Neural cell (in vitro differentiated cells): Measurements from ENCODE around the gene TRMT11. TPM values are rescaled to one million over a fixed set of nuclear protein-coding genes. Genes with fewer than 3 reads are reported as not detected.

Experiments used
- H2AFZ ChIP-seq: fragments of 200-600, 300-800 bp; sonication (generic), shearing (Covaris generic); 2 replicates; pipeline ENCODE4 v1.6.0; 2014; ENCODE audit warnings: low read depth, mild to moderate bottlenecking, antibody characterized with exemption, low read length, moderate library complexity
- H3F3A ChIP-seq: fragments of 200-600 bp; shearing (Covaris generic); 2 replicates; pipeline ENCODE4 v1.6.1; 2016; ENCODE audit warnings: mild to moderate bottlenecking, moderate library complexity, mixed read lengths, antibody characterized with exemption, low read length; ENCODE audit not compliant: insufficient read depth, poor library complexity, severe bottlenecking
- H3K27ac ChIP-seq: fragments of 200-600, 300-800 bp; sonication (generic), shearing (Covaris generic); 2 replicates; pipeline ENCODE4 v1.5.1; 2014; ENCODE audit warnings: mild to moderate bottlenecking, low read length, moderate library complexity
- H3K27me3 ChIP-seq: fragments of 300-800, 200-600 bp; sonication (generic), shearing (Covaris generic); 2 replicates; pipeline ENCODE4 v1.6.0; 2014; ENCODE audit warnings: mild to moderate bottlenecking, low read depth, low read length, moderate library complexity; ENCODE audit not compliant: insufficient read depth
- H3K36me3 ChIP-seq: fragments of 300-800, 200-600 bp; sonication (generic), shearing (Covaris generic); 2 replicates; pipeline ENCODE4 v1.5.1; 2014; ENCODE audit warnings: mild to moderate bottlenecking, antibody characterized with exemption, low read length, moderate library complexity; ENCODE audit not compliant: insufficient read depth
- H3K4me2 ChIP-seq: fragments of 300-800, 200-600 bp; sonication (generic), shearing (Covaris generic); 2 replicates; pipeline ENCODE4 v1.6.0; 2014; ENCODE audit warnings: mild to moderate bottlenecking, low read length
- H3K4me3 ChIP-seq: fragments of 300-800, 200-600 bp; sonication (generic), shearing (Covaris generic); 2 replicates; pipeline ENCODE4 v1.5.1; 2014; ENCODE audit warnings: mild to moderate bottlenecking, low read length, moderate library complexity
- H3K79me2 ChIP-seq: fragments of 200-600 bp; shearing (Covaris generic); replicated peaks from 2 replicates; pipeline ENCODE4 v1.6.0; 2014; ENCODE audit warnings: mild to moderate bottlenecking, low read length, moderate library complexity; ENCODE audit not compliant: insufficient read depth
- H3K9ac ChIP-seq: fragments of 300-800, 200-600 bp; sonication (generic), shearing (Covaris generic); 2 replicates; pipeline ENCODE4 v1.6.1; 2016; ENCODE audit warnings: mild to moderate bottlenecking, low read length, mixed read lengths
- H3K9me2 ChIP-seq: fragments of 200-600 bp; shearing (Covaris generic); 2 replicates; pipeline ENCODE4 v1.6.1; 2016; ENCODE audit warnings: mild to moderate bottlenecking, low read length, mixed read lengths; ENCODE audit not compliant: insufficient read depth
- H3K9me3 ChIP-seq: fragments of 200-600, 300-800 bp; sonication (generic), shearing (Covaris generic); 2 replicates; pipeline ENCODE4 v1.6.1; 2016; ENCODE audit warnings: mild to moderate bottlenecking, mixed run types, low read length, moderate library complexity, mixed read lengths
- H4K20me1 ChIP-seq: fragments of 200-600 bp; shearing (Covaris generic); 2 replicates; pipeline ENCODE4 v1.6.1; 2016; ENCODE audit warnings: mild to moderate bottlenecking, mixed run types; ENCODE audit not compliant: insufficient read depth
- EP300 ChIP-seq: fragments of 450-650 bp; conservative IDR thresholded peaks from 2 replicates; pipeline ENCODE4 v1.6.1; 2014; ENCODE audit warnings: antibody characterized with exemption, mild to moderate bottlenecking, moderate library complexity; ENCODE audit not compliant: poor library complexity, severe bottlenecking
- EZH2 ChIP-seq: fragments of 200-600, 300-800 bp; shearing (Covaris generic), sonication (generic); IDR thresholded peaks from 2 replicates; pipeline ENCODE4 v1.6.1; 2014; ENCODE audit warnings: antibody characterized with exemption, low read length, borderline replicate concordance, mild to moderate bottlenecking; ENCODE audit not compliant: insufficient read depth, poor library complexity, severe bottlenecking
- MXI1 ChIP-seq: fragments of 450-650 bp; conservative IDR thresholded peaks from 2 replicates; pipeline ENCODE4 v1.6.1; 2014; ENCODE audit warnings: antibody characterized with exemption, mild to moderate bottlenecking; ENCODE audit not compliant: poor library complexity, severe bottlenecking
- POLR2AphosphoS5 ChIP-seq: IDR thresholded peaks from 2 replicates; pipeline ENCODE4 v1.6.1; 2012
- RAD21 ChIP-seq: fragments of 450-650 bp; conservative IDR thresholded peaks from 2 replicates; pipeline ENCODE4 v1.6.1; 2014; ENCODE audit warnings: antibody characterized with exemption, mild to moderate bottlenecking, moderate library complexity
- REST ChIP-seq: IDR thresholded peaks from 2 replicates; pipeline ENCODE4 v1.6.1; 2012; ENCODE audit warnings: borderline replicate concordance
- TAF1 ChIP-seq: IDR thresholded peaks from 2 replicates; pipeline ENCODE4 v1.6.1; 2012; ENCODE audit warnings: low read depth
- polyA plus RNA-seq: library from polyadenylated mRNA; depleted of rRNA; stranded (reverse); fragments of >200 nt; gene quantifications from 2 replicates; pipeline ENCODE4 v1.2.3, GENCODE V29; 2014
- TF ChIP-seq, protein P1 (sequence below): fragments of 450-650 bp; IDR thresholded peaks from 2 replicates; pipeline ENCODE4 v1.5.1; 2014; ENCODE audit warnings: antibody characterized with exemption, mild to moderate bottlenecking, moderate library complexity; ENCODE audit not compliant: poor library complexity, severe bottlenecking

The TRMT11 gene
- polyA plus RNA-seq, 1 donor from 2014 or later, result 37.6 TPM

DNA sequence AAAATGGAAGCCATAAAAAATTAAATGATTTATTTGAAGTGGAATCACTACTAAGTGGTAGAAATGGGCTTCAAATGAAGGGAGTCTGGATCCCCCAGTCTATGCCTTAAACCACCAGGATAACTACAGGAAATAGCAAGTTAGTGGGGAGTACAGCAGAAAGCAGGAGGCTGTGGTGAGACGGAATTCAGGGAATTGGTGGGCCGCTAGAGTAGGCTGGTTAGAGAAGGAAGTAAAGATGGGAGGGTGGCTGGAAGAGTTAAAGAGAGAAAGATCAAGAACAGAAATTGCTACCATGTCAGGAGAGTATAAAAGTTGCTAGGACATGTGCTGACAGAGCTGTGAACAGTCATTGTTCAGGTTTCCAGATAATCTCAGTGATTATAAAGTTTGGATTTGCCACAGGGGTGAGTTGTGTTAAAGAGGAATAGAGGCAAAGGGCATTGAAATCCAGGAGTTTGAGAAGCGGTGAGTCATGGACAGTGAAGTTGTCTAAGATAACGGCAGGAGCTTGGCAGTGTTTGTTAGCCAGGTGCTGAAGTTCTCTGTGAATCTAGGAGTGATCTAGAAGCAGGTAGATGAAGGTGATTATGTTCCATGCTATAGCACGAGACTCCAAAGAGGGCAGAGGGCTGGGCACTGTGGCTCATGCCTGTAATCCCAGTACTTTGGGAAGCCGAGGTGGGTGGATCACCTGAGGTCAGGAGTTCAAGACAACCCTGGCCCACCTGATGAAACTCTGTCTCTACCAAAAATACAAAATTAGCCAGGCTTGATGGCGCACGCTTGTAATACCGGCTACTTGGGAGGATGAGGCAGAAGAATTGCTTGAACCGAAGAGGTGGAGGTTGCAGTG is 43.4 kb upstream of the TRMT11 start:
- Histone ChIP-seq H3K27me3 (no peaks in the 10 kb centered on the region), H3K9me2 (no peaks in the 10 kb centered on the region), H4K20me1 (no peaks in the 10 kb centered on the region), H3K9ac (no peak overlapping the region), H3K4me3 (no peak overlapping the region), H2AFZ (no peak overlapping the region), H3K79me2 (no peaks in the 10 kb centered on the region), H3K9me3 (no peaks in the 10 kb centered on the region), H3F3A (no peaks in the 10 kb centered on the region), H3K27ac (no peak overlapping the region), H3K4me2 (no peak overlapping the region), H3K36me3 (no peaks in the 10 kb centered on the region)
- TF ChIP-seq RAD21 (no peak), REST (no peak), TAF1 (no peak), EZH2 (no peak)

GRCh38 chr6:125943528-125944433 is 42.6 kb upstream of the TRMT11 start:
- no peaks in the 10 kb centered on the region for H3K27me3 ChIP-seq
- H3K9me2 ChIP-seq, result no peaks in the 10 kb centered on the region
- TF ChIP-seq EZH2 (no peak), MXI1 (no peak), POLR2AphosphoS5 (no peak), RAD21 (no peak), REST (no peak), EP300 (no peak)
- TF ChIP-seq, protein P1, sequence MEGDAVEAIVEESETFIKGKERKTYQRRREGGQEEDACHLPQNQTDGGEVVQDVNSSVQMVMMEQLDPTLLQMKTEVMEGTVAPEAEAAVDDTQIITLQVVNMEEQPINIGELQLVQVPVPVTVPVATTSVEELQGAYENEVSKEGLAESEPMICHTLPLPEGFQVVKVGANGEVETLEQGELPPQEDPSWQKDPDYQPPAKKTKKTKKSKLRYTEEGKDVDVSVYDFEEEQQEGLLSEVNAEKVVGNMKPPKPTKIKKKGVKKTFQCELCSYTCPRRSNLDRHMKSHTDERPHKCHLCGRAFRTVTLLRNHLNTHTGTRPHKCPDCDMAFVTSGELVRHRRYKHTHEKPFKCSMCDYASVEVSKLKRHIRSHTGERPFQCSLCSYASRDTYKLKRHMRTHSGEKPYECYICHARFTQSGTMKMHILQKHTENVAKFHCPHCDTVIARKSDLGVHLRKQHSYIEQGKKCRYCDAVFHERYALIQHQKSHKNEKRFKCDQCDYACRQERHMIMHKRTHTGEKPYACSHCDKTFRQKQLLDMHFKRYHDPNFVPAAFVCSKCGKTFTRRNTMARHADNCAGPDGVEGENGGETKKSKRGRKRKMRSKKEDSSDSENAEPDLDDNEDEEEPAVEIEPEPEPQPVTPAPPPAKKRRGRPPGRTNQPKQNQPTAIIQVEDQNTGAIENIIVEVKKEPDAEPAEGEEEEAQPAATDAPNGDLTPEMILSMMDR, result no peak
- no peak overlapping the region for H2AFZ ChIP-seq
- H3K4me3 ChIP-seq, result no peak overlapping the region
- no peaks in the 10 kb centered on the region for H3F3A ChIP-seq
- H3K27ac ChIP-seq, result no peak overlapping the region
- no peaks in the 10 kb centered on the region for H3K36me3 ChIP-seq
- H3K79me2 ChIP-seq, result no peaks in the 10 kb centered on the region
- no peak overlapping the region for H3K9ac ChIP-seq
- no peaks in the 10 kb centered on the region for H4K20me1 ChIP-seq
- H3K9me3 ChIP-seq, result no peaks in the 10 kb centered on the region
- no peak overlapping the region for H3K4me2 ChIP-seq
